Stimulated activated CD8-positive, alpha-beta memory T cell treated with anti-CD3 and anti-CD28 coated beads, Interleukin-4, amount 100 ng/mL, for 24 hours (primary cell): Measurements from ENCODE around the gene PEAK1.
"Not testable (repeated sequence)": the region's sequence is repeated elsewhere in the genome, so short reads cannot be mapped to it uniquely, and the experiment has no call there.

Source experiments
- DNase-seq: peaks from one replicate; pipeline ENCODE4 v3.0.0-alpha.2; 2020; ENCODE audit warnings: low read depth

Gene PEAK1

GRCh38 chr15:77226652-77227051 is 193.3 kb downstream of the PEAK1 start:
- DNase-seq = no peak

DNA sequence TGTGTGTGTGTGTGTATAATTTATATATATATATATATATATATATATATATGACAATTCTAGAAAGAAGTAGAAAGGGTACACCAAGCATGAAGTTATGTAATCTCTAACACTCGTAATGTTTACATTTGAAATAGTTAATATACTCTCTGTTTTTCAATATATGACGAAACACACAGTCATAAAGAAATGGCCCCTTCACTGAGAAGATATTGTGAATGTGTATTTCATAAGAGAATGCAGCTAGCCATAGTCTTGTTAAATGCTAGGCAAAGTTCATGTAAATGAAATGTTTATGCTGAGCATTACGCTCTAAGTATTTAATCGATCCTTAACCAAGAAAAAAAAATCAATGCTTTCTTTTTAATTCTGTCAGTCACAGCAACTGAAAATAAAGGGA is 194.3 kb downstream of the PEAK1 start:
- DNase-seq = no peak

GRCh38 chr15:77225088-77225487 is 194.8 kb downstream of the PEAK1 start:
- no peak for DNase-seq

- no peak for DNase-seq
These were observed 195.6 kb downstream of the PEAK1 start for GRCh38 chr15:77224352-77224751.

DNA sequence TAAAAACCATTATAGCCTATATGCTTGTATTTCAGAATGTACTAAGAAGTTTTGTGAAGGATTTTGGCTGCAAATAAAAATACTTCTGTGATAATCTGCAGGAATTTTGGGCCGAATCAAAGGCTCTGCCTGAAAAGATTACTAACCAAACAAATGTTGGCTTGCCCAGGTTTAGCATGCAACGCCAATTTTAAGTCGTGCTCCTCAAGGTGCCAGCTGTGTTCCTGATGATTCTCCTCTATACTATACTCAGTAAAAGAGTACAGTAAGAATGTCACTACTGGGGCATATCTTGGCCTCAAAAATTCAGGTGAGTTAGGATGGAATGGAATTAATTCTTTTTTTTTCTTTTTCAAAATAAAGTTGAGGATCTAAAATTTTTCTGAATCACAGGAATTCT is 198.2 kb downstream of the PEAK1 start:
- no peak for DNase-seq

- DNase-seq = no peak
These were observed 198.7 kb downstream of the PEAK1 start for GRCh38 chr15:77221174-77221573.

DNA sequence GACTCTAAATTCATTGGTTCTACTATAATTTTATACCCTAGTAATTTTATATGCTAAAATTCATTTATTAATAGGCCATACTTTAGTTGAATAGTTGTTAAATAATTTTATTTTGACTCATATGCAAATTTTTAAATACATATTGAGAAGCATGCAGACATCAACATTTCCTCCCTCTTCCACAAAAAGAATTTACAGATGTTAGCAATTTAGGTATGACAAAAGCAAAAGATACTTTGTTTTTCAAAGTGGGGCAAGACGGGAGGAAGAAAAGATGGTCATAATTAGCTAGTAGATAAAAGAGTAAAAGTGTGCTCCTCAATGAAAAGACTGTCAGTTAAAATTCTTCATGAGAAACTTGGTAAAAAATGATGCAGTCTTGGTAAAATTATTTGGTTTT is 200.1 kb downstream of the PEAK1 start:
- no peak for DNase-seq

- DNase-seq = no peak
These were observed 210.7 kb downstream of the PEAK1 start for GRCh38 chr15:77209221-77209620.

- no peak for DNase-seq
These were observed 211.7 kb downstream of the PEAK1 start for GRCh38 chr15:77208241-77208640.

DNA sequence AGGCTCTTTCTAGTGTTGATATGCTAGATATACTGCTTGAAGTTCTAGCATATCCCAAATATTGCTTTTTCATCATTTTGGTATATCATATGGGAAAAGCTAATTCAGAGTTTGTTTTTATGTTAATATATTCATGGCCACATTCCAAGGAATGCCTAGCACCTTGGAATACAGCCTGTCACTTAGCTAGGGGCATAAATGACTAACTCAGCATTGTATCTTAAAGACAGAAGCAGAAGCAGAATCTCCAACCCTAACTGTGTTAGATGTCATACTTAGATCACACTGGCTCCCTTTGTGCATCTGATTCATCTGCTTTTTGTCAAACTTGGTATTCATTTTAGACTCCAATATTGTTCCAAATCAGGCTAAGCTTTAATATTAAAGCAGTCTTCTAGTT is 218.2 kb downstream of the PEAK1 start:
- DNase-seq = no peak

DNA sequence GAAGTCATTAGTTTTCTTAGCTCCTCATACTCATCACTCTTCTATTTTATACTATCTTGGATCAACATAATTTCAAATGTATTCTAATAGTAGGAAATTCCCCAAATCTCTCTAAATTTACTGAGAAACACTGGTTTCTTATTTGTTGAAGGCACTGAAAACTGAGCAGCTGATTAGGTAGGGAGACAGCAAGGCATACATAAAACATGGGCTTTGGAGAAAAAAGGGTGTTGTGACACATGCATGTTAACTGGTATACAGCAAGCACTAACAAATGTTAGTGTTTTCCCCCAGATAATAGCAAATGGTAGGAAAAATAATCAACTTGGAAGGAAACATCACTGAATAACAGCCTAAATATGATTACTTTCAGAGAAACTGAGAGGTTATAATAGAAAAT is 223.5 kb downstream of the PEAK1 start:
- DNase-seq = no peak

DNA sequence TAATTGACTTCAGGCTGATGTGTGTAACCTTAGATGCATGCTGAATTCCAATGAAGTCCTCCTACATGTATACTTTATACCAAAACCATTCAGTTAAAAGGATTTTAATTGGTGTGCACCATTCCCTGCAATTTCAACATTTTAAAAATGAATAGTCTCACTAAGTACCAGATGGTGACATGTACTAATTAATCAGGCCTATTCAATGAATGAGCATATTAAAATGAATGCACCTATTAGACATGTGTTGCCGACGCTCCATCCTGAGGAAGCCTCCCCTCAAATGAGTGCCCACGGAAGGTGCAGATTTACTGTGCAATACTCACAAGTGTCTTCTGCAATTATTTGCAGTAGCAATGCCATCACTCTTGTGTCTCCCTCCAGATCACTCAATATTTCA is 224.3 kb downstream of the PEAK1 start:
- no peak for DNase-seq

GRCh38 chr15:77192451-77192850 is 227.5 kb downstream of the PEAK1 start:
- no peak for DNase-seq

DNA sequence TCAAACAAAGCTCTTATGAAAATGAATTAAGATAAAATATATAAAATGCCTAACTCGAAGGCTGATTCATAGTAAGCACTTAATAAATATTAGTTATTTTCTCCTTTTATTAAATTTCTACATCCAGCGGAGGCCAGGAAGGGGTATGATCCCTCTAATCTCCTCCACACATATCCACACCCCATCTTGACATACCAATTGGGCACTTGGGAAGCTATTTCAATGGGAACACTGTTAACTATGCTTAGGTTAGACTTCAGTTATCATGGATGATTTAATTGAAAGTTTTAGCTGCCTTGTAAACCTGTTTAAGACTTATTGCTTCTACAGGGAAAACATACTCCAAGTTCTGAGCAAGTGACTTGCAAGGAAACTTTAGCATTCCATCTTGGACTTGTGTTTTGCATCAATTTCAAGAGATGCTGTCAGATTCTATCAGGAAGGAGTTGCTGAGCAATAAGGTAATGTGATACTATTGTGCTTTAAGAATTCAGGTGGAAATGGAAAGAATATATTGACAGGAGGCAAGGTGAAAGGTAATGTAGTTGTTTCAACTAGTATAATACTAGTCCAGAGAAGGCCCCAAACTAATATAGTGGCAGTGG is 228.6 kb downstream of the PEAK1 start:
- DNase-seq = no peak

DNA sequence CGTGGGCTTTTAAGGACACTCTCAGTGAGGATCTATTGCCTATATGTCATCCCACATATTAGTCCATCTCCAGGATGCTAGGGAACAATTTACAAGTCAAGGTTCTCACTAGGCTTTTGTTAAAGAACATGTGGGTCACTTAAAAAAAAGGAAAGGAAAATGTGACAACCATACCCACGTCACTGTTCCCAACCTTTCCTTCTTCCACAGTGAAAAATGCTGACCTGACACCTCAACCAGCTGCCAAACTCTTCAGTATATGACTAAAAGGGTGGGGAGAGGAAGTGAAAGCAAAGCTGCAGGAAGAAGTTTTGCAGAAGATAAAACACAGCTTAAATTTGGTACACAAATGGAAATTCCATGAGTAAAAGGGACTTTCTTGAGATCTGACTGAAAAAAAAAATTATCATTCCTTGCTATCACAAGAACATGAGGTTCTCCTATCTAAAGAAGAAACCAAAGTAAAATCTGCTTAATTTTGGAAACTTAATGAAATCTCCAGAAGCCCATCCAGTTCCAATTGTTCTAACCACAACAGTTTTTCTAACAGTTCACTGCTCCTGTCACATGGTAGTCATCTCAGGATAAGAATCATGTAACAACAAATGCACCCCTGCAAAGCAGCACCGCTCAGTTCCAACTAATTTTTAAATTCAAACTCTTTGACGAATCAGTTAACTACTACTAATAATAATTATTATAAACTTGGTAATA is 232.0 kb downstream of the PEAK1 start:
- DNase-seq = no peak

DNA sequence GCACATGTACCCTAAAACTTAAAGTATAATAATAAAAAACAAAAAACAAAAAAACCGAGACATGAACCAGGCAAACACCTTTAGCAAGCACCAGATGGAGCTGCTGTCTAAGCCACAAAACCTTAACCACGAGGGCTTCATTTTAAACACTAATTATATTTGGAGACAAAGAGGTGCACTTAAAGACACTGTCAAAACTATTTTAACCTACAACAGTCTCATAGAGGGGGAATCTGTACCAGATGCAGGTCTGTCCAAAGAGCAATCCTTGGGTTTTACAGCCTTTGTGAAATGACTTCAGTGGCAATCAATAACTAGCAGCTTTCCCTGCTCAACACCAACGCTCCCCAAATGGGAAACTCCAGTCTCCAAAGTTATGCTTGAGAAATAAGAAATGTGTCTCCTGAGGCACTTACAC is 233.3 kb downstream of the PEAK1 start:
- DNase-seq = no peak

DNA sequence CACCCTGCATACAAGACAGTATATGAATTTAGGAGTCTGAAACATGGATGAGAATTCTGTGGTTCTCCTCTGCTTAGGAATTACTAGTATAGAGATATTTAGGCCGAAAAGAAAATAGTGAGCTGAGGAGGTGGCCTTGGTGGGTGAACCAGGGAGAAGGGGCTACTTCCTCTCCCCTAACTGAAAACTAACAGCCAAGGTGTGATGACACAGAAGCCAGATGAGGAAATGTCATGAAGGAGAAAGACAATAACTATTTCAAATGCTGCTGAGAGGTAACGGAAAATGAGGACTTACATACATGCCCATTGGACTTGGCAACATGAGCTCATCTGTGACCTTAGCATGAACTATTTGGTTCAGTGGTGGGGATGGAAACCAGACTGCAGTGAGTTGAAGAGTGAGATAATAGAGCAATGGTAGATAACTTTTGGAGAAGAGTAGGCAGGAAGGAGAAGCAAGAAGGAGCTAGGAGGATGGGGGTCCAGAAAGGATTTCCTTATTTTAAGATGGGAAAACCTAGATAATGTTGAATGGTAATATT is 234.6 kb downstream of the PEAK1 start:
- DNase-seq = no peak

- DNase-seq = not testable (repeated sequence)
These were observed 235.6 kb downstream of the PEAK1 start for GRCh38 chr15:77184352-77184751.

- DNase-seq = no peak
These were observed 236.8 kb downstream of the PEAK1 start for GRCh38 chr15:77183066-77183465.

- DNase-seq = no peak
These were observed 238.4 kb downstream of the PEAK1 start for GRCh38 chr15:77181305-77182074.

GRCh38 chr15:77180757-77181156 is 239.1 kb downstream of the PEAK1 start:
- no peak for DNase-seq

- no peak for DNase-seq
These were observed 239.6 kb downstream of the PEAK1 start for GRCh38 chr15:77180270-77180669.

DNA sequence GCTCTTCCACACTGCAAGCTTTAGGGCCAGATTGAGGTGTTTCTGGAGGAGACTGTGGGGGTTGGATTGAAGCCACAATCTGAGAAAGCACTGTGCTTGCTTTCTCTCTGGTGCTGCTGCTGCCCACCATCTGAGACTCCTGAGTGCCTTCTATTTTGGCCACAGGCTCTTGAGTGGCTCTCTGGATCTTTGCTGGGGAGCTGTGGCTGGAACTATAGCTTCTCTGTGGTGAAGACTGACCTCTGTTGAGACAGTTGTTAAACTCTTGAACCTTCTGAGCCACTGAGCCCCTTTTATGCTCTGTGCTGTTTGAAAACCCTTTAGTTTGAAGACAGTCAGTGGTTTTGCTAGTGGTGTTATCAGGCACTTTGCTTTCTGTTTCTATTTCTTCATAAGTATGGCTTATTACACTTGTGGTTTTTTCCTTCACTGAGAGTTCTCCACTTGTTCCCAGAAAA is 240.3 kb downstream of the PEAK1 start:
- DNase-seq = no peak
